Fibroblast of peridontal ligament (primary cell): ENCODE results near the gene KLHDC4.
A peak's percentile ranks its signal among the peaks of the same experiment; 100 is the strongest.
"Not testable (repeated sequence)": the region's sequence is repeated elsewhere in the genome, so short reads cannot be mapped to it uniquely, and the experiment has no call there.

Experiments
- DNase-seq: peaks from one replicate; pipeline ENCODE4 v3.0.0-alpha.2; 2010; ENCODE audit errors: extremely low read depth

Gene KLHDC4

DNA sequence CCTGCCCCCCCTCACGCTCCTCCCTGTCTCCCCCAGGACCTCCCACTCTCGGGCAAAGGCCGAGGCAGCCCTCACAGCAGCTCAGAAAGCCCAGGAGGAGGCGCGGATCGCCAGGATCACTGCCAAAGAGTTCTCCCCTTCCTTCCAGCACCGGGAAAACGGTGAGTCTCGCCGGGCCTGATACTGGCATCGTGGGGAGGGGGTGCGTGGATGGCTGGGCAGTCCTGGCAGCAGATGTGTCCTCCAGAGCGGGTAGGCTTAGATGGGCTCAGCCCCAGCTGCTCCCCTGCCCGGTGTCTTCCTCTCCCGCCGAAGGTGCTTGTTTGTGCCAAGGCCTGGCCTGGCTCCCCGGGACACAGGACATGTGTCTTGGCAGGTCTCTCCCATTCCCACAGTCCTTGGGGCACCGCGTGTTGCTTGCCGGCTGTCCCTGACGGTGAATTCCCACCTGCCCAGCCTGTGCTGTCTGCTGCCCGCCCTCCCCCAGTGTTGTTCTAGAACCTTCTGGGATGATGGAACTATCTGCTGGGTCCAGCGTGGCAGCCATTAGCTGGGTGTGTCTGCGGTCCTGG is 81.6 kb downstream of the KLHDC4 start:
- no peak for DNase-seq

DNA sequence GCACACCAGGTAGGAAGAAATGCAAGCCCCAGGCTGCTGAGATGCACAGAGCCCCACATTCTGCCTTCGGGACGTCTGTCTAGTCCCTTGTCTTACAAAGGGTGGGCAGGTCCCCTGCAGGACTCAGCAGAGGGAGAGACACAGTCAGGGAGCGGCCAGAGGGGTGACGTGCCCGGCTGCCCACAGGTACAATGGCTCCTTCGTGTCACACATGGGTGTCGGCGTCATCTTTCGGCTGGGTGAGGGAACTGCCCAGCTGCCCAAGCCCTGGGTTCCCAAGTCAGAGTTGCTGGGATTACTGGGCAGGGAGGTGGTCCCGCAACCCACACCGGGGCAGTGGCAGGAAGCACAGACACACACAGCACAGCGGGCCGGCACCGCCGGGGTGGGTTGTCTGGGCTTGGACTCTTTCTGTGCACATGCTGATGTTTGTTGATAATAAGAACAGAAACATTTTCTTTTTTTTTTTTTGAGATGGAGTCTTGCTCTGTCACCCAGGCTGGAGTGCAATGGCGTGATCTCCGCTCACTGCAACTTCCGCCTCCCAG is 82.9 kb downstream of the KLHDC4 start:
- DNase-seq: no peak

DNA sequence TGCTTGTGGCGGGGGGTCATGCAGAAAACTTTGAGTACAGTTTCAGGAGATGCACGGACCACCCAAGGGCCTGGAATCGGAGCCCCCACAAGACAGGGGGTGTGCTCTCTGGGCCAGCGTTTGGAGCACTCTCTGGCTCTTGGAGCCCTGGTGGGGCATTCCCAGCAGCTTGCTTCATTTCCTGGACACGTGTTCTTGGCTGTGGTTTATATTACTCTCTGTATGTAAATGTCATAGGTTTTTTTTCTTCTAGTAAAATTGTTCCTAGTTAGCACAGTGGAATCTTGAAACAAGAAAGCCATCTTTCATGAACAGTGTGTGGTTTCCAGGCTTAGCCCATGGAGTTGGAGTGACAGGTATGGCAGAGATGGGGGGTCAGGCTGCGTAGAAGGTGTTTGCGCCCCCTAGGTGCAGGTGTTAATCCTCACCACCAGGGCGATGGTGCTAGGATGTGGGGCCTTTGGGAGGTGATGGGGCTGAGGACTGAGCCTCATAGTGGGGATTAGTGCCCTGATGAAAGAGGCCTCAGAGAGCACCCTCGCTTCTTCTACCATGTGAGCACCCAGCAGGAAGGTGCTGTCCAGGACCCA is 83.7 kb downstream of the KLHDC4 start:
- peak; percentile 73 for DNase-seq

DNA sequence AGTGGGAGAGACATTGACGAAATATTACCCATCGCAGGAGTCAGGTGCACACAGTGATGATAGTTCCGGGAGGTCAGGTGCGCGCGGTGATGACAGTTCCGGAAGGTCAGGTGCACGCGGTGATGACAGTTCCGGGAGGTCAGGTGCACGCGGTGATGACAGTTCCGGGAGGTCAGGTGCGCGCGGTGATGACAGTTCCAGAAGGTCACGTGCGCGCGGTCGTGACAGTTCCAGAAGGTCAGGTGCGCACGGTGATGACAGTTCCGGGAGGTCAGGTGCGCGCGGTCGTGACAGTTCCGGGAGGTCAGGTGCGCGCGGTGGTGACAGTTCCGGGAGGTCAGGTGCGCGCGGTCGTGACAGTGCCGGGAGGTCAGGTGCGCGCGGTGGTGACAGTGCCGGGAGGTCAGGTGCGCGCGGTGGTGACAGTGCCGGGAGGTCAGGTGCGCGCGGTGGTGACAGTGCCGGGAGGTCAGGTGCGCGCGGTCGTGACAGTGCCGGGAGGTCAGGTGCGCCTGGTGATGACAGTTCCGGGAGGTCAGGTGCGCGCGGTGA is 84.7 kb downstream of the KLHDC4 start:
- not testable (repeated sequence) for DNase-seq

DNA sequence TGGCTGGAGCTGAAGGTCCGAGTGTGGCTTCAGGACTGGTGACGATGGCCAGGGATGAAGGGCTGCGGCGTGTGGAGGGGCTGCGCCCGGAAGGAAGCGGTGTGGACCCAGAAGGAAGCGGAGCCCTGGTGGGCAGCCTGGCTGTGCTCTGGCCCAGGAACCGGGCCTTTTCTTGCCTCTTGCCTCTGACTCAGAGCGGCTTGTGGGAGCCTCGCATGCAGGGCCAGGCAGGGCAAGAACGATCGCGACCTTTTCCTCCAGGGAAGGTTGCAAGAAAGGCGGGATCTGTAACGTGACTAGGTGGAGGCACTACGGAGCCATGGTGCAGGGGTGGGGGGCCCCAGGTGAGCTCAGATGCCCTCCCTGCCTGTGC is 85.5 kb downstream of the KLHDC4 start:
- DNase-seq: no peak

DNA sequence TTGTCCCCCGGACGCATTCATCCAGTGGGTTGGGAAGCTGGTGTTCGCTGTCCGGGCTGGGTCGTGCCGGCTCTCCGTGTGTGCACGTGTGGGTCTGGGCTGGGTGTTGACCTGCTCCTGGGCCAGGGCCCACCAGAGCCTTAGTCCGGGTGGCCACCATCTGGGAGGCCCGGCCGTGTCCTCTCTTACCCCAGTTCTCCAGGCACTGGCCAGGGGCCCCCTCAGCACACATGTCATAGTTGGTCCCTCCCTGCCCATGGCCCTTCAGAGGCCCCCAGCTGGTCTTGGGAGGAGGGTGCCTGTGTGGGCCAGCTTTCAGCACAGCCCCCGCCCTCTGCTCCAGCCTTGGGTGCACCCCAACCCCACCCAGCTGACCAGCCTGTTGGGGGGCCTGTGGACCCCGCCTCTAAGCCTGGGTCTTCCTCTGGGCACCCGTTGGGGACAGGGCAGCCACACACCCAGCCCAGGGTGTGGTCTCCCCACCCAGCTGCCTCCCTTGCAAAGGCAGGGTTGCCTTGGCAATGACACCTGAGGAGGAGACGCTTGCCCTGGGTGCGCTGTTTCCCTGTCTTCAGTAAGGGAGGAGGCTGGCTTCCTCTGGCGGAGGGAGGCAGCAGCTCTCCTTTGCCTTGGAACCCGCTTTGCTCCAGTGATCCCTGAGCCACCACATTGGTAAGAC is 86.1 kb downstream of the KLHDC4 start:
- DNase-seq: no peak

DNA sequence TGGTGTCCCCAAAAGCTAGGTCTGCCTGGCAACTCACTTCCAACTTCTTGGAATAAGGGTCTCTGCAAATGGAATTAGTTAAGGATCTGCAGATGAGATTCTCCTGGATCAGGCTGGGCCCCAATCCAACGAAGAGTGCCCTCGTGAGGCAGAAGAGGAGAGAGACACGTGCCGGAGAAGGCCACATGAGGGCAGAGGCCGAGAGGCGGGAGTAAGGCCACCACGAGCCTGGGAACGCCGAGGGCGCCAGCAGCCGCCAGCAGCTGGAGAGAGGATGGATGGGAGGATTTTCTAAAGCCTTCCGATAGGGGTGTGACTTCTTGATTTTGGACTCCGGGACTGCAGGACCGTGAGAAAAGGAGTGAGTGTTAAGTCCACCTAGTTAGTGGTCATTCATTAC is 87.2 kb downstream of the KLHDC4 start:
- no peak for DNase-seq

DNA sequence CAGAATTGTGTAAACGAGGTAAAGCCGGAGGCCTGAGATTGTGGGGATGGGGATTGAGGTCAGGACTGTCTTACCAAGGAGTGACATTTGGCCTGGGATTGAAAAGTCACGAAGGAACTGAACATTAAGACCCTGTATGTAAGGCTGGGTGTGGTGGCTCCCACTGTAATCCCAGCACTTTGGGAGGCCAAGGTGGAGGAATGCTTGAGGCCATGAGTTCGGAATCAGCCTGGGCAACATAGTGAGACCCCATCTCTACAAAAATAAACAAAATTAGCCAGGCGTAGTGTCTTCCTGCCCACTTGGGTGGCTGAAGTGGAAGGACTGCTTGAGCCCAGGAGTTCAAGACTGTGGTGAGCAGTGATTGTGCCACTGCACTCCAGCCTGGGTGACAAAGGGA is 88.0 kb downstream of the KLHDC4 start:
- DNase-seq: no peak

DNA sequence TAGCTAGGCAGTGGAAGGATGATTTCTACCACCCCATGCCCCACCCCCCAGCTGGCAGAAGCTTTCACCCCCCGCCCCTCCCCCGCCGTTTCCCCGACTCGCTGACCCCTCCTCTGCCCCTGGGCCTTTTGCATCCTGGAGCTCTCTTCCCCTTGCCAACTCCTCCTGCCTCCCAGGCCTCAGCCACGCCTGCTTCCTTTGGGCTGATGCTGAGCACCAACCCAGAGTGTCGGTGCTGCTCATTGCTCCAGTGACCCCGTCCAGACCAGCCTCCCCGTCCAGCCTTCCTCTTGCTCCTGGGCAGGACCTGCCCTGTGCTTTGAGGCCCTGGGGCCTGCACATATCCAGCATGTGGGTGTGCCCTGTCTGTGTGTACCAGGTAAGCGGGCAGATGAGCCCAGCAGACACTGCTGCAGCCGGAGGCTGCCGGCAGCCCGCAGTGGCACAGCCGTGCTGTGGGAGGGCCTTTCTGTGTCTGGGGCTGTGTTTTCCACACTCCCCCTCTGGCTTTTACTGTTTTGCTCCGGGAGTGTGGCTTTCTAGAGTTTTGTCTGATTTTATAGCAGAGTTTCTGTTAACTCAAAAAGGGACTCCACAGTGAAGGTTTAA is 90.6 kb downstream of the KLHDC4 start:
- no peak for DNase-seq

DNA sequence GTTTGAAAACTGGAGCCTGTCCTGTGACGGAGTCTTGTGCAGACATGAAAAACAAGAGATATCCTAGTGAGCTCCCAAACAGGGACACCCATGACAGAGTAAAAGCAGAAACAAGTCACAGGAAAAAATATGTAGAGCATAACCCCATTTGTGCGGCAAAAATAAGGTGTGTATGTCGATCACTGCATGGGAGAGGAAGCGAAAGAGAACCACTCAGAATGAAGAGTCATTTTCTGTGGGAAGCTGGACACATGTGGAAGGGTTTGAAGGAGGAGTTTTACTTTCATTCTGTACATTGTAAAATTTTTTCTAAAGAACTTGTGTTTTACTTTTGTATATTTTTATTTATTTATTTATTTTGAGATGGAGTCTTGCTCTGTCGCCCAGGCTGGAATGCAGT is 91.4 kb downstream of the KLHDC4 start:
- no peak for DNase-seq

DNA sequence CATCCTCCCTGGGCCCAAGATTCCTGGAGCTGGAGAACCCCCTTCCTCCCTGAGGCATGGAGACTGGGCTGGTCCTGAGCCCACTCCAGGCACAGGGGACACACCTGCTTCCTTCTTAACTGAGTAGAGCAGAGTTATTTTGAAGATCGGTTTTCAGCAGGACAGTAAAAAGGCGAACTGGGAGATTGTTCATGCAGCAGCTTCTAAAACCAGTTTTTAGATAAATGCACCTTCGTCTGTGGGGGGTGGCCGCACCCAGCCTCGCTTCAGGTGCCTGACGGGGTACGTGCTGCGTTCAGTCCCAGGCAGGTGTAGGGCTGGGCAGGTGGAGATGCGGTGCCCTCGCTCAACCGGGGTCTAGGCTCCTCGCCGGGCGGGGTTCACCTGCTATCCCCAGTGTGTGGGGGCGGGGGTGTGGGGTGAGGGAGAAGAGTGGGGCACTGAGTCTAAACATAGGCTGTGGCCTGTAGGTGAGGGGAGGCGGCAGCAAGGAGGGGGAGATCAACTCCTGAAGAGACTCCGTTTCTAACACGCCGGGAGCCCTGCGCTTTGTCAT is 94.0 kb downstream of the KLHDC4 start:
- DNase-seq: no peak

DNA sequence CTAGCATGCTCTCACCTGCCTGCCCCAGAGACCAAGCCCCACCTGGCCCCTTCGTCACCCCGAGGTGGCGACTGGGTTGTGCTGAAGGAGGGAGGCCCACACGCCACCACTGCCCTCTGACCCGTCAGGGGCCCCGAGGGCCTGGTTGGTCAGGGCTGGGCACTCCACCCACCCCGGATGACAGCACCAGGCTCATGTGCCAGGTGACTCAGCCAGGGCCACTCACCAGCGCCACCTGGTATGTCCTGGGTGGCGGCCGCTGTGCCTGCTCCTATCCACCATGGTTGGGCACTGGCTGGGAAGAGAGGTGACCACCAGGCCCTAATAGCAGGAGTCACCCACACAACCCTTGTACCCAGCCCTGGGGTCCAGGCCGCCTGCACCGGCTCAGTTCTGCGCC is 94.6 kb downstream of the KLHDC4 start:
- DNase-seq: no peak

DNA sequence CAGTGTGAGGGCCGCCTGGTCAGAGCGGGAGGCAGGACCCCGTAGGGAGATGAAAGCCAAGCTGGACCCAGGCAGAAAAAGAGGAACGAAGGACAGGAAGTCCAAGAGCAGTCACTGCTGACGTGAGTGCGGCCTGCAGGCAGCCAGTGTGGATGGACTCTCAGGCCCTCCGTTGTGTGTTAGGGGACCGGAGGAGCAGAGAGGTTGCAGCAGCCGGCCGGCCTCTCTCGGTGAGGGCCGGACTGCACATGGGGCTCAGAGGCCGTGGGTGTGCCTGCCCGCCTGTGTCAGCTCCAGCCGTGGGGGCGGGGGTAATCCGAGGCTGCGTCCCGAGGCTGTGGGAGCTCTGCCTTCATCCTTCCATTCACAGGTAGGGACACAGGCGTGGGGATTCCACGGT is 96.1 kb downstream of the KLHDC4 start:
- no peak for DNase-seq

DNA sequence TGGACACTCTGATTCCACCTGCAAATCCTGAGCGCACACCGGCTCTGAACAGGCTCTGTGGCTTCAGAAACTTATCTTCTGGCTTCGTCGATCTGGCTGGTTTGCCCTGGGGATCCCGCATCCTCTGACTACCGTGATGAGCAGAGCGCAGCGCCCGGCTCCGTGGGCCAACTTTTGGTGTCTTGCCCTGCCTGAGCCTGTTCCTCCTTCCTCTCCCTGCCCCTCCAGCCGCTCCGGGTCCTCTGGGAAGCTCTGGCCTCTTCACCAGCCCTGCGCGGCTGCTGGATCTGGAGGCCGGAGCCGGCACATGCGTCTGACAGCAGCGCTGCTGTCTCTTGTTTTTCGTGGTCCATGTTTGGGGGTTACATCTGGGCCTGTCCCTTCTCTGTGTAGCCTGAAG is 97.8 kb downstream of the KLHDC4 start:
- no peak for DNase-seq

DNA sequence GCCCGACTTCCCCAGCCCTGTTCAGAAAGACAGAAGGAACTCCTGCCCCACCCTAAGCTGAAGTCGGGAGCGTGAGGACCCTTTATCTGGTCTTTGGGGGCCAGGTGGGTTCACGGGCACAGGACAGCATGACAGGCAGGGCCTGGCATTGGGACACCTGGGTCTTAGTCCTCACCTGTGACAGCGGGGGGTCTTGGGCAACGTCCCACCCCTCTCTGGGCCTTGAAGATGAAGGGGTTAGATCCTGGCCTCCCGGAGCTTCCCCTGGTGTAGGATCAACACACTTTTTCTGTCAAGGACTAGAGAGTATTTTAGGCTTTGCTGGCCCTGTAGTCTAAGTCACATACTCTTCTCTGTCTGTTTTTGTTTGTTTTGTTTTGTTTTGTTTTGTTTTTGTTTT is 98.3 kb downstream of the KLHDC4 start:
- no peak for DNase-seq

DNA sequence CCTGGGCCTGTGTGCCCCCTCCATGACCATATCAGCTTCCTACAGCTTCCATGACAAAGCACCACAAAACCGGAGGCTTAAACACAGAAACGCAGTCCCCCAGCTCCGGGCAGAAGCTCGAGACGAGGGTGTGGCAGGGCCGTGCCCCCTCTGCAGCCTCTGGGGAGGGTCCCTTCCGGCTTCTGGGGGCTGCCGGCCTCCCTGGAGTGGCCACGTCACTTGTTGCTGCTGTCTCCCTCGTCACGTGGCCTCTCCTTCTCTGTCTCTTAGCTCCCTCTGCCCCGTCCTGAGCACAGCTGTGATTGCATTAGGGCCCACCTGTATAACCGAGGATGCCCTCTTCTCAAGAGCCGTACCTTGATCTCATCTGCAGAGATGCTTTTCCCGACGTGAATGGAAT is 98.9 kb downstream of the KLHDC4 start:
- no peak for DNase-seq

DNA sequence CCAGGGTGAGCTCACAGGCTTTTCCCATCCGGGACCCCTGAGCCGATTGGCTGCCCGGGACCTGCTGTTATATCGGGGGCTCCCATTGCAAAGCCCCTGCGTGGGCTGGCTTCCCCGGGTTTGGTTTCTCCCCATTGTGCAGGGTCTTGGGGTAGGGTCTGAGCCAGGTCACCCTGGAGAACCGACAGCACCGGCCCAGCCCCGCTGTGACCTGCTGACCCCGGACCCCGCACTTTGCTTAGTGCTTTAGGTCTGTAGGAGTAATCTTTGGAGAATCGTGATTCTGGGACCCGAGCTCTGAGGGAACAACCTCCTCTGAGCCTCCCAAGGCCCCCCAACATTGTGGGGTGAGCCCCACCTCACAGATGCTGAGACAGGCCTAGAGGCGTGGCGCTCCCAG is 100.6 kb downstream of the KLHDC4 start:
- DNase-seq: no peak

DNA sequence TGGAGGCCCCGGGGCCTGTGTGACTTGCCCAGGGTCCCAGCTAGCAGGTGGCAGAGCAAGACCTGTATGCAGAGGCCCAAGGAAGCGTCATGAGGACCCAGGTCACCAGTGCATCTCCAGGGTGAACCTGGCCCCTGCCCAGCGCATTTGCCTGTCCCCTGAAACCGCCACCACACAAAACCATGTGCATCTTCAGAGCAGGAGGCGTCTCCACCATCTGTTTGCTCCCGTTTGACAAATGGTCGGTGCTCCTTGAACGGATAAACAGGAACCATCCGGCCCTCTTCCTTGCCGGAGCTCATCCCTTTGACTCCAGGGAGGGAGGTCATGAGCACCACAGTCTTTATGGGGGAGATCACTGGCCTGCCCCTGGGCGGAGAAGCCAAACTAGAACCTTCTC is 101.0 kb downstream of the KLHDC4 start:
- DNase-seq: no peak

DNA sequence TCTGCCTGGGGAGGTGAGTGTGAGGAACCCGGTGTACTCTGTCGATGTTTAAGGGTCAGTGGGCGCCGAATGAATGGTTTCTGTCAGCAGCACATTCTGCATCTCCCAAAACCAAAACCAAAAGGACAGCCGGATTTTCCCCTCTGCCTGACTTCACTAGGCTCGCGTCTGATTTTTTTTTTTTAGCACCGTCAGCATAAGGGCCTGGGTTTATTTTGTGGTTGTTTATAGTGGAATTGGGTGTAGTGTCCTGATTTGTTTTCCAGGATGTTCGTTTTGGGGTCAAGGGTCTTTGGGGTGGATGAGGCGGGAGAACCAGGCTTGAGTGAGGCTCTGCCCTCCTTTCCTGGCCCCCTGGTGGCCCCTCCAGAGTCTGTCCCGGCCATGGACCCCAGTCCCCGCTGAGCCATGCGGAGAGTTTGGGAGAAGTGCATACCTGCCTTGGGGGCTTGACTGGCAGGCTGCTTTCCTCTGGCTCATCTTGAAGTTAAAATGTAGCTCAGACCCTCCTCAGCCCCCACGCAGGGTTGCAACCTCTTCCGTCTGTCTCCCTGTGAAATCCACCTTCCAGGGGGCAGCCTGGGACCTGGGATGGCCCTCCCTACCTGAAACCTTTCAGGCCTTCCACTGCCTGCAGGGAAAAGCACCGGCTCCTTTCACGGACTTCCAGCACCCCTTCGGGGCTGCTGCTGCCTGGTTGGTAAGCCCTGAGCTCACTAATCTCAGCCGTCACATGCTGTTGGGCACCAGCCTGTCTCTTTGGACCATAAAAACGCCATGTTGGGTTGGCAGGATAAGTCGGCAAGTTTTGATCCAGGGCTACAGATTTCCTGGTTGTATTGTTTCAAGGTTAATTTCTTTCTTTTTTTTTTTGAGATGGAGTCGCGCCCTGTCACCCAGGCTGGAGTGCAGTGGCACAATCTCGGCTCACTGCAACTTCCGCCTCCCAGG is 103.3 kb downstream of the KLHDC4 start:
- no peak for DNase-seq

DNA sequence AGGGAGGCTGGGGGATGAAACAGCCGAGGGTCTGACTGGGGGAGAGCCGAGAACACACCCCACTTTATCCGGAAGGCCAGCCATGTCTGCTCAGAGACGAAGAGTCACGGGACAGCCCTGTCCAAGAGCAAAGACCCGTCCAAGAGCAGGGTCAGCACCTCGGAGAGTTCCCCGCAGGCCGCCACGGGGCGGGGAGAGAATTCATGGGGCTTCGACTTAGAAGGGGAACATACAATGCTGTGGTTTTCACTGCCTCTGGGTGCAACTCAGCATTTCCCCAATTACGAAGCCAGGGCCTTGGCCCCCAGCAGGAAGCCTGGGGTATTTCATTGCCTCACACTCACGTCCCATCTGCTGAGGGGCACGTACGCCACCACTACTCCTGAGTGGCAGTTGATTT is 104.2 kb downstream of the KLHDC4 start:
- peak; percentile 45 for DNase-seq

DNA sequence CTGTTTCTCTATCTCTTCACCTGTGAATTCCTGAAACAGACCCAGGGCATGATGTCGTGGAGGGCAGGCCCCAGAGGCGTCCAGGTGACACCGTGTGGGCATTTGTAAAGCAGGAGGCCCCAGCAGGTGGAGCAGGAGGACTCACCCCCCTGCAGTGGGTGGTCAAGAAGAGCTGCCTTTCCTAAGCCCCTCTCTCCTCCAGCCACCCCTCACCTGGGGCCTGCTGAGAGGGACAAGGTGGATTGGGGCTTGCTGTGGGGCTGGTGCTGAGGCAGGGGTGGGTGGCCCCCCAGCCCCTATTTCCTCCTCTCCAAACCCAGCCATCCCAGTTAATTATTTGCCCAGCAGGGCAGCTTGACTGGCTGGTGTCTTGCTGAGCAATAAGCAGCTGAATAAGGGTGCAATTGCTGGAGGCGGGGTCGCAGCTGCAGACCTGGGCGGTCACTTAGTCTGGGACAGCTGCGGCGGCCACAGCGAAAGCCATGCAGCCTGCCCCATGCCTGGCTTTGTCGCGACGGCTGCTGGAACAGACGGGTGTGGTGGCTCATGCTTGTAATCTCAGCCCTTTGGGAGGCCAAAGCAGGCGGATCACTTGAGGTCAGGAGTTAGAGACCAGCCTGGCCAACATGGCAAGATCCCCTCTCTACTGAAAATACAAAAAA is 107.1 kb downstream of the KLHDC4 start:
- DNase-seq: no peak
